ENCODE results near the gene AAMDC. TPM values are rescaled to one million over a fixed set of nuclear protein-coding genes. Genes with fewer than 3 reads are reported as not detected.
A peak's percentile ranks its signal among the peaks of the same experiment; 100 is the strongest.
"Not testable (repeated sequence)": the region's sequence is repeated elsewhere in the genome, so short reads cannot be mapped to it uniquely, and the experiment has no call there.

AAMDC gene
- total and polyA plus RNA-seq, 4 donors = 28.4 to 130 (median 67.8) TPM

DNA sequence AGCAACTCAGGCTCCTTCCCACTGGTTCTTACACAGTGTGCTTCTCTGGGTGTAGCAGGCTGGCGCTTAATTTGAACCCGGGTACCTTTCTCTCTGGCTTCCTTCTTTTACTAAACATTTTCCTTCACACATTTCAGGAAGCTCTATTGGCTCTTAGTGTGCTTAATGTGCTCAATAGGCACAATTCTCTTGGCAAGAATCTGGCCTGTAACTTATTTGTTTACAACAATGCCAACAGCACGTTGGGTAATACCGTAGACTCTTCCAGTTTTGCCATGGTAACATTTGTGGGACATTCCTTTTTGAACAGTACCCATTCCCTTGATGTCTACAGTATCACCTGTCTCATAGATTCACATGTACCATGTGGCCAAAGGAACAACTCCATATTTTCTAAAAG lies 47.8 kb downstream of the AAMDC start:
- Histone ChIP-seq H3K36me3 (ENCODE audit: control insufficient read depth in 1 of 2, insufficient read depth in 2 of 2, low read length in 1 of 2) (no peaks in the 10 kb centered on the region), H3K4me3 (ENCODE audit: low read length in 2 of 2) (no peak overlapping the region), H3K27ac (ENCODE audit: low read depth in 1 of 2, low read length in 2 of 2) (no peak overlapping the region), H3K9me3 (ENCODE audit: control insufficient read depth, low read length) (no peaks in the 10 kb centered on the region), H3K4me1 (ENCODE audit: control insufficient read depth in 1 of 2, insufficient read depth in 2 of 2, low read length in 2 of 2) (no peaks in the 10 kb centered on the region), H3K27me3 (ENCODE audit: control insufficient read depth in 1 of 2, insufficient read depth in 2 of 2, low read length in 1 of 2) (no peaks in the 10 kb centered on the region)
- DNase-seq = no peak
- ATAC-seq (ENCODE audit: low FRiP score) = no peak
- intact Hi-C loops (cut with DNase I) = no loop called here
- 95 to 96% methylated on average over 4 of the region's 4 CpGs for WGBS, 2 donors

DNA sequence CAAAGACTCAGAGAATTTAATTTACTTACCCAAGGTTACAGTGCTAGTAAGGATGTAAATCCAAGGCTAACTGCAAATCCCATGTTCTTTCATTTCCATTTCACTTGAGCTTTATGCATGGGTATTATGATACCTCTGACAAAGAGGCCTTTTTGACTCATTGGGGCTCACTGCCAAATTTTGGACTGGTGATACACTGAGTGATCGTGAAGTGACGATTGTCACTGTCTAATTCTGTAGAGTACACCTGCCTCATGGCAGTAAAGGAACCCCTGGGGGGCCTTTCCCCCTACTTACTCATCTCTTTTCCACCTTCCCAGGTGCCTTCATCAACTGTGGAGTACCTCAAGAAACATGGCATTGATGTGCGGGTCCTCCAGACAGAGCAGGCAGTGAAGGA lies 50.9 kb downstream of the AAMDC start:
- H3K27me3 ChIP-seq (ENCODE audit: control insufficient read depth in 1 of 2, insufficient read depth in 2 of 2, low read length in 1 of 2) = no peaks in the 10 kb centered on the region
- H3K4me3 ChIP-seq (ENCODE audit: low read length in 2 of 2) = no peak overlapping the region
- H3K9me3 ChIP-seq (ENCODE audit: control insufficient read depth, low read length) = no peaks in the 10 kb centered on the region
- peaks cover 0 to 5% of the 10 kb centered on the region in 2 donors for H3K36me3 ChIP-seq (ENCODE audit: control insufficient read depth in 1 of 2, insufficient read depth in 2 of 2, low read length in 1 of 2)
- DNase-seq (no peak), ATAC-seq (ENCODE audit: low FRiP score) (no peak)
- no peaks in the 10 kb centered on the region for H3K4me1 ChIP-seq (ENCODE audit: control insufficient read depth in 1 of 2, insufficient read depth in 2 of 2, low read length in 2 of 2)
- no peak overlapping the region for H3K27ac ChIP-seq (ENCODE audit: low read depth in 1 of 2, low read length in 2 of 2)
- intact Hi-C loops (cut with DNase I) = no loop called here
- 96 to 98% methylated on average over 3 of the region's 3 CpGs for WGBS, 2 donors

DNA sequence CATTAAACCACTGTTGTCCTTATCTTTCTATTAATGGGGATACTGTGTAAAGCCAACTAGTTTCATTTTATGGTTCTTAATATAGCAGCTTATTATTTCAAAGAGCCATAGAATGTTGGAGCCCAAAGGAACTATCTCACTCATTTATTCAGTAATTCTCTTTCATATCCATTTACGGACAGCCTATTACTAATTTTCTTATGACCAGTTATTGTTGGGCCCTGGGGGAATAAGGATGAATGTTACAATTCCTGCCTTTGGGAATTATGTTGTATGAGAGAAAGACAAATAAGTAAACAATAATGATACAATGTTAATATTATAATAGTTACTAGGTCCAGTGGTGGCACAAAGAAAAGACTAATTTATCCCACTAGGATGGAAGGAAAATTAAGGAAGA lies 52.4 kb downstream of the AAMDC start:
- H3K9me3 ChIP-seq (ENCODE audit: control insufficient read depth, low read length) = no peaks in the 10 kb centered on the region
- ATAC-seq (ENCODE audit: low FRiP score) (no peak), DNase-seq (no peak)
- peaks cover 0 to 5% of the 10 kb centered on the region in 2 donors for H3K36me3 ChIP-seq (ENCODE audit: control insufficient read depth in 1 of 2, insufficient read depth in 2 of 2, low read length in 1 of 2)
- H3K27me3 ChIP-seq (ENCODE audit: control insufficient read depth in 1 of 2, insufficient read depth in 2 of 2, low read length in 1 of 2) = no peaks in the 10 kb centered on the region
- 91 to 97% methylated on average over 1 of the region's 1 CpG for WGBS, 2 donors
- H3K4me3 ChIP-seq (ENCODE audit: low read length in 2 of 2) = no peak overlapping the region
- no peaks in the 10 kb centered on the region for H3K4me1 ChIP-seq (ENCODE audit: control insufficient read depth in 1 of 2, insufficient read depth in 2 of 2, low read length in 2 of 2)
- H3K27ac ChIP-seq (ENCODE audit: low read depth in 1 of 2, low read length in 2 of 2) = no peak overlapping the region
- intact Hi-C loops (cut with DNase I) = no loop called here

DNA sequence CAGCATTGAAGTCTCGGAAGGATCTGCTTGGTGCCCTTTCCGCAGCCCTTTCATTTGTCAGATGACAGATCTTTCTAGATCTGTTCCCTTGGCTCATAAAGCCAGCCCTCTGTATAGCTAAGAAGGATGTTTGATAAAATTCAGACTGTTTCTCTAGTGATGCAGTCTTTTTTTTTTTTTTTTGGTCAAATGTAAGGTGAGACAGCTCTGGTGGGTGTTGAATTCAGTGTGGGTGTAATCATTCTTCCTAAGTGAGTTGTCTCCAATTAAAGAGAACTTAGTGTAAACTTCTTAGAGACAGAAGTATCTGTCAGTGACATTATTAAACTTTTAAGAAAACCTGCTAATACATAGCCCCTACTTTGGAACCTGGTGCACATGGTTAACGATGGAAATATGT lies 53.3 kb downstream of the AAMDC start:
- Histone ChIP-seq H3K9me3 (ENCODE audit: control insufficient read depth, low read length) (no peaks in the 10 kb centered on the region), H3K27me3 (ENCODE audit: control insufficient read depth in 1 of 2, insufficient read depth in 2 of 2, low read length in 1 of 2) (no peaks in the 10 kb centered on the region), H3K36me3 (ENCODE audit: control insufficient read depth in 1 of 2, insufficient read depth in 2 of 2, low read length in 1 of 2) (peaks cover 0 to 7% of the 10 kb centered on the region in 2 donors), H3K4me1 (ENCODE audit: control insufficient read depth in 1 of 2, insufficient read depth in 2 of 2, low read length in 2 of 2) (no peaks in the 10 kb centered on the region), H3K27ac (ENCODE audit: low read depth in 1 of 2, low read length in 2 of 2) (no peak overlapping the region), H3K4me3 (ENCODE audit: low read length in 2 of 2) (no peak overlapping the region)
- no peak for DNase-seq
- intact Hi-C loops (cut with DNase I) = no loop called here
- WGBS, 2 donors = 95 to 97% methylated on average over 3 of the region's 3 CpGs
- no peak for ATAC-seq (ENCODE audit: low FRiP score)

DNA sequence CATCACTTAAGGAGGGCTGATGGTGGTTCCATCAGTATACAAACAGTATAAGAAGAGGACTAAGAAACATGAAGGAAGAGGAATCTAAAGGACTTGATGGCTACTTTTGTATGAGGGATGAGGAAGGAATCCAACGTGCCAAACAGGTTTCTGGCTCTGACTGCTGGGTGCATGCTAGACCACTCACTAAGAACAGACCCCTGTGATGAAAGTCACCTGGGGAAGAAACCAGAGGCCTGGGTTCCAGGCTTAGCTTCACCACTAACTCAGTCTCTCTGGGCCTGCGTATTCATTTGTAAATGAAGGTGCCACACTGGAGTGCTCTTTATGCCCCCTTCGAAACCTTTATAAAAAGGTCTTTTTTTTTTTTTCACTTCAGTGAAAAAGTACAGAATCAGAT lies 55.1 kb downstream of the AAMDC start:
- intact Hi-C loops (cut with DNase I) = no loop called here
- H3K4me1 ChIP-seq (ENCODE audit: control insufficient read depth in 1 of 2, insufficient read depth in 2 of 2, low read length in 2 of 2) = no peaks in the 10 kb centered on the region
- WGBS, 2 donors = 74 to 75% methylated on average over 3 of the region's 3 CpGs
- DNase-seq = no peak
- H3K36me3 ChIP-seq (ENCODE audit: control insufficient read depth in 1 of 2, insufficient read depth in 2 of 2, low read length in 1 of 2) = peaks cover 0 to 10% of the 10 kb centered on the region in 2 donors
- no peak overlapping the region for H3K27ac ChIP-seq (ENCODE audit: low read depth in 1 of 2, low read length in 2 of 2)
- H3K9me3 ChIP-seq (ENCODE audit: control insufficient read depth, low read length) = no peaks in the 10 kb centered on the region
- no peak overlapping the region for H3K4me3 ChIP-seq (ENCODE audit: low read length in 2 of 2)
- H3K27me3 ChIP-seq (ENCODE audit: control insufficient read depth in 1 of 2, insufficient read depth in 2 of 2, low read length in 1 of 2) = no peaks in the 10 kb centered on the region
- no peak for ATAC-seq (ENCODE audit: low FRiP score)

DNA sequence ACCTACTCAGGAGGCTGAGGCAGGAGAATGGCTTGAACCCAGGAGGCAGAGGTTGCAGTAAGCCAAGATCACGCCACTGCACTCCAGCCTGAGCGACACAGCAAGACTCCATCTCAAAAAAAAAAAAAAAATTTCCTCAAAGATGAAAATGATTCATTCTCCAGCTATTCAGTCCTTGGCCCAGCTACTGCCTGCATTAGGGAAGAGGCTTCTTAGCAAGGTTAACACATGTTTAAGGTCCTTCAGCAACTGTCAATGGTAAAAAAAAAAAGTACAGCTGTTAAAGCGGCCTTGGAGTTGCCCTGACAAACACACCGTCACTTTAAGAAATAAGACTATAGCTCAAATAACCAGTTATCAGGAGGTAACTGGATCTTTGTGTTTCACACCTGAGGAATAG lies 57.3 kb downstream of the AAMDC start:
- DNase-seq = peak in 1 of 2 donors; percentile 49
- Histone ChIP-seq H3K27ac (ENCODE audit: low read depth in 1 of 2, low read length in 2 of 2) (peak overlapping the region in 1 of 2 donors; percentile 10), H3K36me3 (ENCODE audit: control insufficient read depth in 1 of 2, insufficient read depth in 2 of 2, low read length in 1 of 2) (peaks cover 0 to 13% of the 10 kb centered on the region in 2 donors)
- H3K4me3 ChIP-seq (ENCODE audit: low read length in 2 of 2); H3K9me3 ChIP-seq (ENCODE audit: control insufficient read depth, low read length); intact Hi-C loops (cut with DNase I); H3K27me3 ChIP-seq (ENCODE audit: control insufficient read depth in 1 of 2, insufficient read depth in 2 of 2, low read length in 1 of 2); H3K4me1 ChIP-seq (ENCODE audit: control insufficient read depth in 1 of 2, insufficient read depth in 2 of 2, low read length in 2 of 2): not testable (repeated sequence)
- WGBS, 2 donors = 40 to 45% methylated on average over 4 of the region's 4 CpGs
- ATAC-seq (ENCODE audit: low FRiP score) = peak; percentile 55

DNA sequence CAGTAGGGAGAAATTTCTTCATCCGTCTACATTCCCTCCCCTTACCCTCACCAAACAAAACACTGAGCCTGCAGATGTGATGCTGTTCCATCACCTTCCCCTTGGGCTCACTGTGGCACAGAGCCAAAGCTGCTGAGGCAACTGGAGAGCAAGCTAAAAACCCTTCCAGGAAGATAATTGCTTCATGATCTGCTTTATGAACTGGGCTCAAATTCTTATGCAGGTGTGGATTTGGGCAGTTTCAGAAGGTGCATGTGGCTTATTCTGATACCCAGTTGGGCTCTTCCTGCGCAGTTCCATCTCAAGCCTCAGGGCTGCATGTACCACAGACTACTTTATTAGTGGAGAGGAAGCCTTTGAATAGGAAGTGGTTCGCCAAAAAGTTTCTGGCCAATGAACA lies 58.3 kb downstream of the AAMDC start:
- 73% methylated on average over 3 of the region's 3 CpGs for WGBS, 2 donors
- H3K27ac ChIP-seq (ENCODE audit: low read depth in 1 of 2, low read length in 2 of 2) = no peak overlapping the region
- no peaks in the 10 kb centered on the region for H3K4me1 ChIP-seq (ENCODE audit: control insufficient read depth in 1 of 2, insufficient read depth in 2 of 2, low read length in 2 of 2)
- peaks cover under 1 to 13% of the 10 kb centered on the region in 2 donors for H3K36me3 ChIP-seq (ENCODE audit: control insufficient read depth in 1 of 2, insufficient read depth in 2 of 2, low read length in 1 of 2)
- no peaks in the 10 kb centered on the region for H3K9me3 ChIP-seq (ENCODE audit: control insufficient read depth, low read length)
- intact Hi-C loops (cut with DNase I) = no loop called here
- DNase-seq (peak; percentile 59 to 75), ATAC-seq (ENCODE audit: low FRiP score) (no peak)
- no peak overlapping the region for H3K4me3 ChIP-seq (ENCODE audit: low read length in 2 of 2)
- no peaks in the 10 kb centered on the region for H3K27me3 ChIP-seq (ENCODE audit: control insufficient read depth in 1 of 2, insufficient read depth in 2 of 2, low read length in 1 of 2)

DNA sequence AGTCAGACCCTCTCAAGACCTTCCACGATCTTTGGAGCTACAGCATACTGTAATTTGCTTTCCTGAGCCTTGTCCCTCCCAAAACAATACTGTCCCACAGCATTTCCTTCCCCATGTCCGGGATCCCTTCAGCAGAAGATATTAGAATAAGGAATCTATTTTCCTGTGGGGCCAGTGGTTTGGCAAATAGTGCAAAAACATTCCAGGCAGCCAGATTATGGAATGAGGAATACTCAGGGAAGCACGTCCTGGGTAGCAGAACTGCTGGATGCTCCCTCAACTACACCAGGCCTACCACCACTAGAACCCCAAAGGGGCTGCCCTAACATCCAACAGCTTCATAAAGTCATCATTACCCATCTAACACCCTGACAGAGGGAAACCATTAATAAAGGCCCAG lies 61.5 kb downstream of the AAMDC start:
- ATAC-seq (ENCODE audit: low FRiP score) (no peak), DNase-seq (no peak)
- peaks cover 6 to 14% of the 10 kb centered on the region in 2 donors for H3K36me3 ChIP-seq (ENCODE audit: control insufficient read depth in 1 of 2, insufficient read depth in 2 of 2, low read length in 1 of 2)
- H3K4me3 ChIP-seq (ENCODE audit: low read length in 2 of 2) = no peak overlapping the region
- H3K4me1 ChIP-seq (ENCODE audit: control insufficient read depth in 1 of 2, insufficient read depth in 2 of 2, low read length in 2 of 2) = no peaks in the 10 kb centered on the region
- intact Hi-C loops (cut with DNase I) = no loop called here
- no peaks in the 10 kb centered on the region for H3K27me3 ChIP-seq (ENCODE audit: control insufficient read depth in 1 of 2, insufficient read depth in 2 of 2, low read length in 1 of 2)
- no peaks in the 10 kb centered on the region for H3K9me3 ChIP-seq (ENCODE audit: control insufficient read depth, low read length)
- WGBS, 2 donors = 48 to 60% methylated on average over 3 of the region's 3 CpGs
- H3K27ac ChIP-seq (ENCODE audit: low read depth in 1 of 2, low read length in 2 of 2) = no peak overlapping the region

DNA sequence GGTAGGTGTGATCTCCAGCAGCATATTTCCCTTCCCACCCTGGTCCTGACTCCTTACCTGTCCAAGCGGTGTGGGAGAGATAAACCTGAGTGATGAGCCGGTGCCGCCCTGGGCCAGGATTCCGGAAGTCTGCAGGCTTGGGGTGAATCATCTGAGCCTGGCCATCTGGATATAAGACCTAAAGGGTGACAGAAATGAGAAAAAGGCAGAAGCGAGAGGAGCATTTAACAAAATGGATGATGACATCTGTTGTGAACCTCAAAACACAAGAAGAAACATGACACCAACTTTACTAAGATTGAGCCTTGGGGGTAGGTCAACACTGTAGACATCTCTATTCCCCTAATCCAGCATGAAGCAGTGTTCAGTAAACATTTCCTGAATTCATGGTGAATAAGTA lies 62.8 kb downstream of the AAMDC start:
- H3K27ac ChIP-seq (ENCODE audit: low read depth in 1 of 2, low read length in 2 of 2) = no peak overlapping the region
- WGBS, 2 donors = 94 to 97% methylated on average over 5 of the region's 5 CpGs
- no peaks in the 10 kb centered on the region for H3K4me1 ChIP-seq (ENCODE audit: control insufficient read depth in 1 of 2, insufficient read depth in 2 of 2, low read length in 2 of 2)
- H3K4me3 ChIP-seq (ENCODE audit: low read length in 2 of 2) = no peak overlapping the region
- H3K27me3 ChIP-seq (ENCODE audit: control insufficient read depth in 1 of 2, insufficient read depth in 2 of 2, low read length in 1 of 2) = no peaks in the 10 kb centered on the region
- peaks cover 6 to 13% of the 10 kb centered on the region in 2 donors for H3K36me3 ChIP-seq (ENCODE audit: control insufficient read depth in 1 of 2, insufficient read depth in 2 of 2, low read length in 1 of 2)
- ATAC-seq (ENCODE audit: low FRiP score) (no peak), DNase-seq (no peak)
- intact Hi-C loops (cut with DNase I) = no loop called here
- H3K9me3 ChIP-seq (ENCODE audit: control insufficient read depth, low read length) = no peaks in the 10 kb centered on the region
